Thoracic aorta (tissue), 2 donors: ENCODE measurements around the gene PPP2R3A. TPM values are rescaled to one million over a fixed set of nuclear protein-coding genes. Genes with fewer than 3 reads are reported as not detected.

ENCODE experiments used
- ATAC-seq: fragments of 150-250 bp; one replicate; pipeline ENCODE4 v1.8.0; 2017; ENCODE audit warnings: low read depth; ENCODE audit not compliant: insufficient number of reproducible peaks, low FRiP score
- DNase-seq: peaks from one replicate; pipeline ENCODE4 v3.0.0-alpha.2; 2020; ENCODE audit warnings: low spot score
- H3K27ac ChIP-seq, 2 donors: fragments of 200-600 bp; sonication (generic); 1 replicate in 1 of 2; 2 replicates in 1 of 2; pipeline ENCODE4 v1.5.1; 2016; ENCODE audit warnings: mild to moderate bottlenecking in 2 of 2, moderate library complexity in 2 of 2
- H3K27me3 ChIP-seq: fragments of 200-600 bp; sonication (generic); replicated peaks from 2 replicates; pipeline ENCODE4 v1.6.0; 2016; ENCODE audit warnings: mild to moderate bottlenecking; ENCODE audit not compliant: insufficient read depth
- H3K36me3 ChIP-seq: fragments of 200-600 bp; sonication (generic); one replicate; pipeline ENCODE4 v1.5.1; 2016
- H3K4me1 ChIP-seq, 2 donors: fragments of 200-600 bp; sonication (generic); 1 replicate in 1 of 2; 2 replicates in 1 of 2; pipeline versions ENCODE4 v1.5.1 to v1.6.0; 2016; ENCODE audit warnings: low read depth in 2 of 2, mild to moderate bottlenecking in 1 of 2; ENCODE audit not compliant: control insufficient read depth in 1 of 2
- H3K4me3 ChIP-seq: fragments of 200-600 bp; sonication (generic); 2 replicates; pipeline ENCODE4 v1.5.1; 2016; ENCODE audit warnings: mild to moderate bottlenecking
- H3K9me3 ChIP-seq: fragments of 200-600 bp; sonication (generic); 2 replicates; pipeline ENCODE4 v1.5.1; 2016
- CTCF ChIP-seq: fragments of 200-600 bp; sonication (generic); IDR thresholded peaks from one replicate; pipeline ENCODE4 v1.5.1; 2019; ENCODE audit warnings: antibody characterized with exemption
- total RNA-seq, 2 donors: library from RNA; depleted of rRNA; stranded (reverse); fragments of >200 nt; gene quantifications; one replicate each; pipeline versions ENCODE4 v1.1.0 to v1.2.3, GENCODE V29; 2016

Gene PPP2R3A
- total RNA-seq, 2 donors from 2014 or later = 6.8 to 18.0 TPM

GRCh38 chr3:135981701-135982403 is 16.3 kb downstream of the PPP2R3A start:
- H3K4me1 ChIP-seq = no peaks in the 10 kb centered on the region
- DNase-seq = no peak
- H3K27me3 ChIP-seq = no peaks in the 10 kb centered on the region
- no peak for TF ChIP-seq CTCF
- H3K27ac ChIP-seq = no peak overlapping the region
- H3K36me3 ChIP-seq = no peaks in the 10 kb centered on the region
- H3K4me3 ChIP-seq = no peak overlapping the region
- no peak for ATAC-seq
- H3K9me3 ChIP-seq = no peaks in the 10 kb centered on the region

- no peaks in the 10 kb centered on the region for H3K9me3 ChIP-seq
- no peaks in the 10 kb centered on the region for H3K27me3 ChIP-seq
- no peak overlapping the region for H3K4me3 ChIP-seq
- DNase-seq = no peak
- H3K27ac ChIP-seq = no peak overlapping the region
- TF ChIP-seq CTCF = no peak
- no peak for ATAC-seq
- no peaks in the 10 kb centered on the region for H3K4me1 ChIP-seq
- no peaks in the 10 kb centered on the region for H3K36me3 ChIP-seq
Observed at GRCh38 chr3:135982404-135982761, 16.9 kb downstream of the PPP2R3A start.

GRCh38 chr3:135982922-135983581 is 17.5 kb downstream of the PPP2R3A start:
- TF ChIP-seq CTCF = no peak

GRCh38 chr3:135987661-135988060 is 22.1 kb downstream of the PPP2R3A start:
- Histone ChIP-seq H3K36me3 (no peaks in the 10 kb centered on the region), H3K27me3 (no peaks in the 10 kb centered on the region), H3K4me3 (no peak overlapping the region), H3K9me3 (no peaks in the 10 kb centered on the region), H3K4me1 (peaks cover 21 to 41% of the 10 kb centered on the region in 2 donors), H3K27ac (no peak overlapping the region)
- ATAC-seq (no peak), DNase-seq (no peak)
- TF ChIP-seq CTCF = no peak

More at GRCh38 chr3:135982922-135983581, 17.5 kb downstream of the PPP2R3A start:
- DNase-seq (no peak), ATAC-seq (no peak)
- no peak overlapping the region for H3K27ac ChIP-seq
- no peaks in the 10 kb centered on the region for H3K9me3 ChIP-seq
- H3K36me3 ChIP-seq = no peaks in the 10 kb centered on the region
- no peak overlapping the region for H3K4me3 ChIP-seq
- H3K27me3 ChIP-seq = no peaks in the 10 kb centered on the region
- H3K4me1 ChIP-seq = peaks cover 0 to 5% of the 10 kb centered on the region in 2 donors

GRCh38 chr3:135989242-135989641 is 23.7 kb downstream of the PPP2R3A start:
- H3K4me3 ChIP-seq = no peak overlapping the region
- TF ChIP-seq CTCF = no peak
- no peak overlapping the region for H3K27ac ChIP-seq
- no peaks in the 10 kb centered on the region for H3K36me3 ChIP-seq
- no peaks in the 10 kb centered on the region for H3K27me3 ChIP-seq
- no peaks in the 10 kb centered on the region for H3K9me3 ChIP-seq
- peaks cover 22 to 43% of the 10 kb centered on the region in 2 donors for H3K4me1 ChIP-seq
- DNase-seq = no peak
- no peak for ATAC-seq
